Liver (tissue), 9 donors: ENCODE measurements around the gene SLCO6A1. TPM values are rescaled to one million over a fixed set of nuclear protein-coding genes. Genes with fewer than 3 reads are reported as not detected.

Source experiments
- DNase-seq: peaks from one replicate; pipeline ENCODE4 v3.0.0-alpha.2; 2017; ENCODE audit warnings: low spot score
- H3K27ac ChIP-seq, 2 donors: one replicate each; pipeline ENCODE4 v1.7.0; 2013; ENCODE audit warnings: inconsistent platforms in 2 of 2, low read length in 2 of 2, control low read depth in 1 of 2, low read depth in 1 of 2, mild to moderate bottlenecking in 1 of 2
- H3K27me3 ChIP-seq, 4 donors: one replicate each; pipeline versions ENCODE4 v1.6.1 to v1.7.0; 2013; ENCODE audit warnings: low read length in 3 of 4, inconsistent platforms in 1 of 4, mild to moderate bottlenecking in 1 of 4, moderate library complexity in 1 of 4; ENCODE audit not compliant: control insufficient read depth in 4 of 4, insufficient read depth in 4 of 4
- H3K36me3 ChIP-seq, 4 donors: one replicate each; pipeline versions ENCODE4 v1.6.1 to v1.7.0; 2013; ENCODE audit warnings: low read length in 3 of 4, mild to moderate bottlenecking in 3 of 4, low read depth in 1 of 4, moderate library complexity in 1 of 4; ENCODE audit not compliant: control insufficient read depth in 4 of 4, insufficient read depth in 3 of 4
- H3K4me1 ChIP-seq, 4 donors: one replicate each; pipeline versions ENCODE4 v1.6.1 to v1.7.0; 2013; ENCODE audit warnings: low read length in 3 of 4, mild to moderate bottlenecking in 3 of 4, moderate library complexity in 1 of 4; ENCODE audit not compliant: control insufficient read depth in 4 of 4, insufficient read depth in 4 of 4
- H3K4me3 ChIP-seq, 3 donors: one replicate each; pipeline versions ENCODE4 v1.6.1 to v1.7.0; 2013; ENCODE audit warnings: low read length in 3 of 3, control low read depth in 1 of 3, low read depth in 1 of 3, mild to moderate bottlenecking in 1 of 3
- H3K9ac ChIP-seq, 2 donors: one replicate each; pipeline ENCODE4 v1.7.0; 2013; ENCODE audit warnings: low read length in 2 of 2, mild to moderate bottlenecking in 2 of 2, moderate library complexity in 2 of 2, control low read depth in 1 of 2, low read depth in 1 of 2
- H3K9me3 ChIP-seq, 4 donors: one replicate each; pipeline versions ENCODE4 v1.6.1 to v1.7.0; 2013; ENCODE audit warnings: low read length in 3 of 4; ENCODE audit not compliant: control insufficient read depth in 4 of 4
- CTCF ChIP-seq: fragments of 150-350 bp; IDR thresholded peaks from 2 replicates; pipeline ENCODE4 v1.5.1; 2017; ENCODE audit warnings: improper control_type of control experiment, low read depth, low read length; ENCODE audit not compliant: missing input control
- EGR1 ChIP-seq, 2 donors: IDR thresholded peaks; 2 replicates each; pipeline ENCODE4 v1.6.1; 2016 to 2018; ENCODE audit warnings: antibody characterized with exemption in 2 of 2, low read depth in 2 of 2
- GABPA ChIP-seq, 2 donors: IDR thresholded peaks in 1 of 2; conservative IDR thresholded peaks in 1 of 2; 2 replicates each; pipeline ENCODE4 v1.6.1; 2016; ENCODE audit warnings: antibody characterized with exemption in 2 of 2, mild to moderate bottlenecking in 1 of 2, moderate library complexity in 1 of 2
- HNF4A ChIP-seq, 2 donors: conservative IDR thresholded peaks; 2 replicates each; pipeline ENCODE4 v1.6.1; 2016; ENCODE audit warnings: antibody characterized with exemption in 2 of 2, mild to moderate bottlenecking in 2 of 2
- HNF4G ChIP-seq: IDR thresholded peaks from 2 replicates; pipeline ENCODE4 v1.6.1; 2016; ENCODE audit warnings: antibody characterized with exemption
- JUND ChIP-seq, 2 donors: IDR thresholded peaks; 2 replicates each; pipeline ENCODE4 v1.6.1; 2016; ENCODE audit warnings: antibody characterized with exemption in 2 of 2
- MAX ChIP-seq: IDR thresholded peaks from 2 replicates; pipeline ENCODE4 v1.6.1; 2016; ENCODE audit warnings: antibody characterized with exemption
- RAD21 ChIP-seq, 2 donors: IDR thresholded peaks; 2 replicates each; pipeline ENCODE4 v1.6.1; 2016; ENCODE audit warnings: antibody characterized with exemption in 2 of 2, mild to moderate bottlenecking in 2 of 2
- RXRA ChIP-seq, 2 donors: IDR thresholded peaks; 2 replicates each; pipeline ENCODE4 v1.6.1; 2017 to 2018; ENCODE audit warnings: antibody characterized with exemption in 2 of 2, mild to moderate bottlenecking in 1 of 2
- SP1 ChIP-seq: IDR thresholded peaks from 2 replicates; pipeline ENCODE4 v1.6.1; 2018; ENCODE audit warnings: antibody characterized with exemption, mild to moderate bottlenecking
- TAF1 ChIP-seq: conservative IDR thresholded peaks from 2 replicates; pipeline ENCODE4 v1.6.1; 2016; ENCODE audit warnings: antibody characterized with exemption, mild to moderate bottlenecking
- ZBTB33 ChIP-seq: IDR thresholded peaks from 2 replicates; pipeline ENCODE4 v1.6.1; 2016; ENCODE audit warnings: antibody characterized with exemption
- WGBS: extraction: QIAGEN DNeasy Blood & Tissue Kit; methylation state at CpG from one replicate; pipeline ENCODE4 v1.1.7; 2013; 5-methylcytosine and 5-hydroxymethylcytosine counted together
- polyA plus RNA-seq, 2 donors: library from polyadenylated mRNA; stranded (reverse) in 1 of 2; unstranded in 1 of 2; fragments of 200-250 nt in 1 of 2; fragments of >200 nt in 1 of 2; fragmentation: Nextera tagmentation in 1 of 2; extraction: Ambion mirVana in 1 of 2; gene quantifications; one replicate each; pipeline versions ENCODE4 v1.2.1 to v1.2.3, GENCODE V29; 2013 to 2015
- total RNA-seq, 2 donors: library from RNA; depleted of rRNA; stranded (reverse); fragments of >200 nt; gene quantifications; one replicate each; pipeline ENCODE4 v1.2.3, GENCODE V29; 2014
- TF ChIP-seq, protein P1 (sequence below): IDR thresholded peaks from 2 replicates; pipeline ENCODE4 v1.6.1; 2016; ENCODE audit warnings: antibody characterized with exemption
- TF ChIP-seq, protein P2 (sequence below): IDR thresholded peaks from 2 replicates; pipeline ENCODE4 v1.6.1; 2016; ENCODE audit warnings: antibody characterized with exemption, mild to moderate bottlenecking
- donor health status: healthy.
- donor health status: healthy.
- donor health status: healthy.
- donor health status: healthy.
- donor health status: healthy.

Gene SLCO6A1, protein sequence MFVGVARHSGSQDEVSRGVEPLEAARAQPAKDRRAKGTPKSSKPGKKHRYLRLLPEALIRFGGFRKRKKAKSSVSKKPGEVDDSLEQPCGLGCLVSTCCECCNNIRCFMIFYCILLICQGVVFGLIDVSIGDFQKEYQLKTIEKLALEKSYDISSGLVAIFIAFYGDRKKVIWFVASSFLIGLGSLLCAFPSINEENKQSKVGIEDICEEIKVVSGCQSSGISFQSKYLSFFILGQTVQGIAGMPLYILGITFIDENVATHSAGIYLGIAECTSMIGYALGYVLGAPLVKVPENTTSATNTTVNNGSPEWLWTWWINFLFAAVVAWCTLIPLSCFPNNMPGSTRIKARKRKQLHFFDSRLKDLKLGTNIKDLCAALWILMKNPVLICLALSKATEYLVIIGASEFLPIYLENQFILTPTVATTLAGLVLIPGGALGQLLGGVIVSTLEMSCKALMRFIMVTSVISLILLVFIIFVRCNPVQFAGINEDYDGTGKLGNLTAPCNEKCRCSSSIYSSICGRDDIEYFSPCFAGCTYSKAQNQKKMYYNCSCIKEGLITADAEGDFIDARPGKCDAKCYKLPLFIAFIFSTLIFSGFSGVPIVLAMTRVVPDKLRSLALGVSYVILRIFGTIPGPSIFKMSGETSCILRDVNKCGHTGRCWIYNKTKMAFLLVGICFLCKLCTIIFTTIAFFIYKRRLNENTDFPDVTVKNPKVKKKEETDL
- total RNA-seq = not detected
- not detected for polyA plus RNA-seq

GRCh38 chr5:102498271-102499034 is at the start of gene SLCO6A1:
Gene SLCO6A1 (minus strand): TSS chr5:102499001. CDS start chr5:102498844, 157 bp downstream.
- Histone ChIP-seq H3K27ac (no peak within 1 kb of the TSS), H3K4me1 (no peaks in the 10 kb centered on the region), H3K36me3 (no peaks in the 10 kb centered on the region), H3K4me3 (no peak within 1 kb of the TSS), H3K27me3 (no peaks in the 10 kb centered on the region), H3K9me3 (no peaks in the 10 kb centered on the region), H3K9ac (no peak within 1 kb of the TSS)
- TF ChIP-seq HNF4A (conservative IDR thresholded peaks at IDR 0.05) (no peak), HNF4G (no peak), MAX (no peak), EGR1 (IDR thresholded peaks at IDR 0.05; ENCODE audit: low read depth in 2 of 2) (no peak), TAF1 (no peak), ZBTB33 (no peak), SP1 (no peak), JUND (IDR thresholded peaks at IDR 0.05) (no peak), RAD21 (IDR thresholded peaks at IDR 0.05) (no peak), CTCF (no peak), RXRA (IDR thresholded peaks at IDR 0.05) (no peak), GABPA (IDR thresholded peaks at IDR 0.05 in 1 of 2, conservative IDR thresholded peaks at IDR 0.05 in 1 of 2) (no peak)
- TF ChIP-seq, protein P1, sequence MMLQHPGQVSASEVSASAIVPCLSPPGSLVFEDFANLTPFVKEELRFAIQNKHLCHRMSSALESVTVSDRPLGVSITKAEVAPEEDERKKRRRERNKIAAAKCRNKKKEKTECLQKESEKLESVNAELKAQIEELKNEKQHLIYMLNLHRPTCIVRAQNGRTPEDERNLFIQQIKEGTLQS = no peak
- TF ChIP-seq, protein P2, sequence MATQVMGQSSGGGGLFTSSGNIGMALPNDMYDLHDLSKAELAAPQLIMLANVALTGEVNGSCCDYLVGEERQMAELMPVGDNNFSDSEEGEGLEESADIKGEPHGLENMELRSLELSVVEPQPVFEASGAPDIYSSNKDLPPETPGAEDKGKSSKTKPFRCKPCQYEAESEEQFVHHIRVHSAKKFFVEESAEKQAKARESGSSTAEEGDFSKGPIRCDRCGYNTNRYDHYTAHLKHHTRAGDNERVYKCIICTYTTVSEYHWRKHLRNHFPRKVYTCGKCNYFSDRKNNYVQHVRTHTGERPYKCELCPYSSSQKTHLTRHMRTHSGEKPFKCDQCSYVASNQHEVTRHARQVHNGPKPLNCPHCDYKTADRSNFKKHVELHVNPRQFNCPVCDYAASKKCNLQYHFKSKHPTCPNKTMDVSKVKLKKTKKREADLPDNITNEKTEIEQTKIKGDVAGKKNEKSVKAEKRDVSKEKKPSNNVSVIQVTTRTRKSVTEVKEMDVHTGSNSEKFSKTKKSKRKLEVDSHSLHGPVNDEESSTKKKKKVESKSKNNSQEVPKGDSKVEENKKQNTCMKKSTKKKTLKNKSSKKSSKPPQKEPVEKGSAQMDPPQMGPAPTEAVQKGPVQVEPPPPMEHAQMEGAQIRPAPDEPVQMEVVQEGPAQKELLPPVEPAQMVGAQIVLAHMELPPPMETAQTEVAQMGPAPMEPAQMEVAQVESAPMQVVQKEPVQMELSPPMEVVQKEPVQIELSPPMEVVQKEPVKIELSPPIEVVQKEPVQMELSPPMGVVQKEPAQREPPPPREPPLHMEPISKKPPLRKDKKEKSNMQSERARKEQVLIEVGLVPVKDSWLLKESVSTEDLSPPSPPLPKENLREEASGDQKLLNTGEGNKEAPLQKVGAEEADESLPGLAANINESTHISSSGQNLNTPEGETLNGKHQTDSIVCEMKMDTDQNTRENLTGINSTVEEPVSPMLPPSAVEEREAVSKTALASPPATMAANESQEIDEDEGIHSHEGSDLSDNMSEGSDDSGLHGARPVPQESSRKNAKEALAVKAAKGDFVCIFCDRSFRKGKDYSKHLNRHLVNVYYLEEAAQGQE = no peak
- 85% methylated on average over 43 of the region's 43 CpGs for WGBS
- no peak for DNase-seq
